KOPT-K1 (cell line): ENCODE measurements around the gene PURB.
"Not testable (repeated sequence)": the region's sequence is repeated elsewhere in the genome, so short reads cannot be mapped to it uniquely, and the experiment has no call there.

ENCODE experiments used
- H3K27ac ChIP-seq: fragments of 200-600 bp; sonication (generic); 2 replicates; pipeline ENCODE4 v1.5.1; 2016; ENCODE audit warnings: antibody characterized with exemption, mild to moderate bottlenecking, low read depth, low read length; ENCODE audit not compliant: poor library complexity, severe bottlenecking
- H3K36me3 ChIP-seq: fragments of 200-600 bp; sonication (generic); 2 replicates; pipeline ENCODE4 v1.5.1; 2017; ENCODE audit warnings: antibody characterized with exemption, mild to moderate bottlenecking, low read length, moderate library complexity; ENCODE audit not compliant: insufficient read depth
- H3K9me3 ChIP-seq: fragments of 200-600 bp; sonication (generic); 2 replicates; pipeline ENCODE4 v1.5.1; 2017; ENCODE audit warnings: antibody characterized with exemption, low read length, mild to moderate bottlenecking; ENCODE audit not compliant: insufficient read depth, poor library complexity, severe bottlenecking

Gene PURB

GRCh38 chr7:44849885-44850544 is 35.3 kb downstream of the PURB start:
- H3K27ac ChIP-seq: no peak overlapping the region
- no peaks in the 10 kb centered on the region for H3K36me3 ChIP-seq
- H3K9me3 ChIP-seq: no peaks in the 10 kb centered on the region

GRCh38 chr7:44849259-44849884 is 36.0 kb downstream of the PURB start:
- no peaks in the 10 kb centered on the region for H3K9me3 ChIP-seq
- H3K36me3 ChIP-seq: peaks cover 3% of the 10 kb centered on the region; the same call in 1 of the 2 replicates
- H3K27ac ChIP-seq: peak overlapping the region; percentile 86

GRCh38 chr7:44847920-44848634 is 37.3 kb downstream of the PURB start, which contains the start of gene H2AZ2:
TSS of gene H2AZ2 (minus strand) at chr7:44848087. CDS start at chr7:44847971, 116 bp downstream.
- H3K27ac ChIP-seq: peak within 1 kb of the TSS; percentile 86
- H3K9me3 ChIP-seq: no peaks in the 10 kb centered on the region
- peaks cover 16% of the 10 kb centered on the region for H3K36me3 ChIP-seq

- H3K36me3 ChIP-seq: peaks cover 20% of the 10 kb centered on the region
- peak overlapping the region; percentile 86 for H3K27ac ChIP-seq
- H3K9me3 ChIP-seq: no peaks in the 10 kb centered on the region
Observed at GRCh38 chr7:44847509-44847919, 37.8 kb downstream of the PURB start.

- Histone ChIP-seq H3K27ac (peak overlapping the region; percentile 86), H3K9me3 (no peaks in the 10 kb centered on the region), H3K36me3 (peaks cover 26% of the 10 kb centered on the region)
Observed at GRCh38 chr7:44846816-44847508, 38.4 kb downstream of the PURB start.

GRCh38 chr7:44846390-44846789 is 38.9 kb downstream of the PURB start:
- peak overlapping the region; percentile 86 for H3K27ac ChIP-seq
- H3K9me3 ChIP-seq: not testable (repeated sequence)
- peaks cover 32% of the 10 kb centered on the region for H3K36me3 ChIP-seq

- H3K27ac ChIP-seq: no peak overlapping the region
- H3K36me3 ChIP-seq: peaks cover 41% of the 10 kb centered on the region
- H3K9me3 ChIP-seq: no peaks in the 10 kb centered on the region
Observed at GRCh38 chr7:44845451-44845850, 39.9 kb downstream of the PURB start.

GRCh38 chr7:44843440-44843839 is 41.9 kb downstream of the PURB start:
- not testable (repeated sequence) for H3K27ac ChIP-seq, H3K9me3 ChIP-seq
- peaks cover 61% of the 10 kb centered on the region for H3K36me3 ChIP-seq

GRCh38 chr7:44842675-44843074 is 42.7 kb downstream of the PURB start:
- peaks cover 67% of the 10 kb centered on the region for H3K36me3 ChIP-seq
- not testable (repeated sequence) for H3K27ac ChIP-seq, H3K9me3 ChIP-seq

GRCh38 chr7:44838751-44839150 is 46.6 kb downstream of the PURB start:
- Histone ChIP-seq H3K9me3 (no peaks in the 10 kb centered on the region), H3K36me3 (peaks cover 97% of the 10 kb centered on the region), H3K27ac (no peak overlapping the region)

GRCh38 chr7:44827567-44827966 is 57.8 kb downstream of the PURB start:
- Histone ChIP-seq H3K36me3 (peaks cover 100% of the 10 kb centered on the region), H3K9me3 (no peaks in the 10 kb centered on the region), H3K27ac (no peak overlapping the region)
